Measurements from ENCODE around the gene CDCP1. TPM values are rescaled to one million over a fixed set of nuclear protein-coding genes. Genes with fewer than 3 reads are reported as not detected.

The CDCP1 gene
- total and polyA plus RNA-seq, 2 experiments from 2014 or later = 5.4 to 8.8 TPM

DNA sequence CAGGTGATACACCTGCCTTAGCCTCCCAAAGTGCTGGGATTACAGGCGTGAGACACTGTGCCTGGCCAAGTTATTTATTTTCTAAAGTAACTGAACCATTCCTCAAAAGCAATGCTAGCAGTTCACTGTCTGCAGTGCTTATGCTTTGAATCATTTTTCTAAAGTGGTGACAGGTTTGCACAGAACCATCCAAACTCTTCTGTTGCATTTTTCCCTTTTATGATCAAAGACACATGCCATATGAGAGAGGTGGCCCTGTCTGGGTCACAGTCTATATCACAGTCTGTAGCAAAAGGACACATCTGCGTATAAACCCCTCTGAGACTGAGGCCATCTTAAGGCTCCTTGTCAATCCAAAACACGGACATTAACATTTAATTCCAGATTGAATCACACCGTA lies 17.2 kb downstream of the CDCP1 start:
- in situ Hi-C loops (cut with MboI) = no loop called here
- Histone ChIP-seq H3K4me2 (ENCODE audit: unreplicated experiment) (no peak overlapping the region), H3K9me3 (ENCODE audit: low read depth) (no peaks in the 10 kb centered on the region), H3K9ac (no peak overlapping the region), H3K4me3 (no peak overlapping the region), H3K9me2 (ENCODE audit: insufficient read depth) (no peaks in the 10 kb centered on the region), H3K27me3 (replicated peaks; ENCODE audit: insufficient read depth) (no peaks in the 10 kb centered on the region), H2AFZ (no peak overlapping the region; the same call in 1 of the 2 replicates), H4K20me1 (ENCODE audit: insufficient read depth) (no peaks in the 10 kb centered on the region), H3F3A (ENCODE audit: insufficient read depth) (peaks cover 26% of the 10 kb centered on the region), H3K36me3 (ENCODE audit: low read depth) (no peaks in the 10 kb centered on the region), H3K4me1 (ENCODE audit: insufficient read depth) (peaks cover 28% of the 10 kb centered on the region), H3K79me2 (ENCODE audit: insufficient read depth) (peaks cover 4% of the 10 kb centered on the region; the same call in 1 of the 2 replicates), H3K27ac (no peak overlapping the region)
- no peak for DNase-seq
- WGBS, 2 experiments (ENCODE audit: low coverage in 1 of 2, low lambda C conversion rate in 2 of 2, missing lambda C conversion rate in 2 of 2) = 58 to 62% methylated on average over 4 of the region's 4 CpGs
- TF ChIP-seq EZH2 (IDR thresholded peaks at IDR 0.05; ENCODE audit: insufficient read depth, poor library complexity, severe bottlenecking) (no peak), EZH2phosphoT487 (IDR thresholded peaks at IDR 0.05; ENCODE audit: insufficient read depth, low read depth) (no peak)

DNA sequence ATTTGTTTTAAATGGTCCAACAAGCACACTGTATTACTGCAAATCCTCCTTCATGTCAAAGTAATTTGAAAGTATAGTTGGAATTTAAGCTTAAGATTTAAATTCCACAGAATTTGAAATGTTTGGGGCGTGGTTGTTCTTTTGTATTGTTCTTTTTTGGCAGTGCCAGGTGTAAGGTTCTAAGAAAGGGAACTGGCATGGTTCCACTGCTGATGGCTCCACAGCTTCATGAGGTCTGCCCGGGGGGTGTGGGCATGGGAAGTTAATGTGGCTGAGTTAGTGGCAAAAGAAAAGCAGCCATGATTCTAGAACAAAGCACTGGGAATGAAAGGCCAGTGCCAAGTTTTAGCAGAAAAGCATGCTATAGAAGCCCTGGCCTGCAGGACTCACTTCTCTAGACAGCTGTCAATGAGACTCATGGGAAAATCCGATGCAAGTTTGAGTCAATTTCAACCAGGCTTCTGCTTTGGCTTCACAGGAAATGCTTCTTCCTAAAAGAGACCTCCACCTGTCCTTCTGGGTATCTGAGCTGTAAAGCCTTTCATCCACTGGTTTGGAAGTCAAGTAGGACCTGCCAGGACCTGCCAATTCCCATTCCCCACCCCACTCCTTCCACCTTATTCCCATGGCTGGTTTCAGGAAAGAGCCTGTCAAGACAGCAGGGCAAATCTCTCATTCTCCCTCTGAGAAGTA lies 18.9 kb downstream of the CDCP1 start:
- Histone ChIP-seq H3K4me2 (ENCODE audit: unreplicated experiment) (no peak overlapping the region), H4K20me1 (ENCODE audit: insufficient read depth) (no peaks in the 10 kb centered on the region), H3F3A (ENCODE audit: insufficient read depth) (peaks cover 43% of the 10 kb centered on the region), H3K9me3 (ENCODE audit: low read depth) (no peaks in the 10 kb centered on the region), H3K36me3 (ENCODE audit: low read depth) (no peaks in the 10 kb centered on the region), H3K27me3 (replicated peaks; ENCODE audit: insufficient read depth) (no peaks in the 10 kb centered on the region), H2AFZ (no peak overlapping the region), H3K9ac (no peak overlapping the region), H3K4me3 (no peak overlapping the region), H3K4me1 (ENCODE audit: insufficient read depth) (peaks cover 42% of the 10 kb centered on the region), H3K27ac (no peak overlapping the region), H3K9me2 (ENCODE audit: insufficient read depth) (no peaks in the 10 kb centered on the region), H3K79me2 (ENCODE audit: insufficient read depth) (peaks cover 4% of the 10 kb centered on the region; the same call in 1 of the 2 replicates)
- DNase-seq = no peak
- TF ChIP-seq EZH2phosphoT487 (IDR thresholded peaks at IDR 0.05; ENCODE audit: insufficient read depth, low read depth) = no peak
- no peak for TF ChIP-seq EZH2 (IDR thresholded peaks at IDR 0.05; ENCODE audit: insufficient read depth, poor library complexity, severe bottlenecking)
- in situ Hi-C loops (cut with MboI) = no loop called here
- 98 to 100% methylated on average over 3 of the region's 3 CpGs for WGBS, 2 experiments (ENCODE audit: low coverage in 1 of 2, low lambda C conversion rate in 2 of 2, missing lambda C conversion rate in 2 of 2)

DNA sequence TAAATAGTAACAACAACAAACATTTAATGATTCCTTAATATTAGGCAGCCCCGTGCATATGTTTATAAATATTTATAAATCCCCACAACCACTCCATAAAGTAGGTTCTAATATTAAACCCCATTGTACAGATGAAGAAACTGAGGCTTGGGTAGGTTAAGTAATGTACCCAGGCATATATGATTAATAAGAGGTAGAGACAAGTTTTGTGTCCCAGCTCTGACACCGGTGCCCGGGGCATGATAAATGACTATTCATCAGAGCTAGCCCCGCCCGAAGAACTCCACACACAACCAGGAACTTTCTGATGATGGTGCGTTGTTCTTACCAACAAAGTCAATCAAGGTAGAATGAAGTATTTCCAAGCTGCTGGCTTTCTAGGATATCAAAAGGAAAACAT lies 19.4 kb downstream of the CDCP1 start:
- Histone ChIP-seq H3K79me2 (ENCODE audit: insufficient read depth) (peaks cover 4% of the 10 kb centered on the region; the same call in 1 of the 2 replicates), H3K9me2 (ENCODE audit: insufficient read depth) (no peaks in the 10 kb centered on the region), H3K4me1 (ENCODE audit: insufficient read depth) (peaks cover 42% of the 10 kb centered on the region), H4K20me1 (ENCODE audit: insufficient read depth) (no peaks in the 10 kb centered on the region), H3K9ac (no peak overlapping the region), H2AFZ (no peak overlapping the region), H3K9me3 (ENCODE audit: low read depth) (no peaks in the 10 kb centered on the region), H3K27me3 (replicated peaks; ENCODE audit: insufficient read depth) (no peaks in the 10 kb centered on the region), H3K36me3 (ENCODE audit: low read depth) (no peaks in the 10 kb centered on the region), H3K4me3 (no peak overlapping the region), H3K4me2 (ENCODE audit: unreplicated experiment) (no peak overlapping the region), H3F3A (ENCODE audit: insufficient read depth) (peaks cover 42% of the 10 kb centered on the region), H3K27ac (no peak overlapping the region)
- DNase-seq = no peak
- TF ChIP-seq EZH2phosphoT487 (IDR thresholded peaks at IDR 0.05; ENCODE audit: insufficient read depth, low read depth) (no peak), EZH2 (IDR thresholded peaks at IDR 0.05; ENCODE audit: insufficient read depth, poor library complexity, severe bottlenecking) (no peak)
- in situ Hi-C loops (cut with MboI) = no loop called here
- 96 to 99% methylated on average over 6 of the region's 6 CpGs for WGBS, 2 experiments (ENCODE audit: low coverage in 1 of 2, low lambda C conversion rate in 2 of 2, missing lambda C conversion rate in 2 of 2)

DNA sequence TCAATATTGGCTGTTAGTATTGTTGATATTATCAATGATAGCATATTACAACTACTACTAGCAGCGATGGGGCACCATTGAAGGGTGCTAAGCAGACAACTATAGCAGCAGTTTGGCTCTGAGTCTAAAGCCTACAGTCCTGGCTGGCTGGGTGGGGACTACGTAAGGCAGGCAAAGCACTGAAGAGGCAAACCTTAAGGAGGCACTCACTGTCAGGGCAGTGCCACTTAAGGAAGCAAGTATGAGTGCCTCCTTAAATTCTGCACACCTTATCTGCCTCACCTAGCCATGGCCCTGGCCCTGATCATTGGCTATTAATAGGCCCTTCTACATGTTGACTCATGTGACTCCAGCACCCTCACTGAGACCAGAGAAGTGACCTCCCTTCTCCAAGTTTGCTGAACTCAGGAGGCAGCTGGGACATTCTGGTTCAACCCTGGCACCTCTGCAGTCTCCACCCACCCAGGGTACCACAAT lies 20.6 kb downstream of the CDCP1 start:
- H3K27ac ChIP-seq = no peak overlapping the region
- no peaks in the 10 kb centered on the region for H4K20me1 ChIP-seq (ENCODE audit: insufficient read depth)
- WGBS, 2 experiments (ENCODE audit: low coverage in 1 of 2, low lambda C conversion rate in 2 of 2, missing lambda C conversion rate in 2 of 2) = 96% methylated on average over 2 of the region's 2 CpGs
- no peaks in the 10 kb centered on the region for H3K36me3 ChIP-seq (ENCODE audit: low read depth)
- DNase-seq = no peak
- H3K79me2 ChIP-seq (ENCODE audit: insufficient read depth) = peaks cover 4% of the 10 kb centered on the region; the same call in 1 of the 2 replicates
- H3K4me1 ChIP-seq (ENCODE audit: insufficient read depth) = peaks cover 43% of the 10 kb centered on the region
- TF ChIP-seq EZH2 (IDR thresholded peaks at IDR 0.05; ENCODE audit: insufficient read depth, poor library complexity, severe bottlenecking) = no peak
- no peak for TF ChIP-seq EZH2phosphoT487 (IDR thresholded peaks at IDR 0.05; ENCODE audit: insufficient read depth, low read depth)
- H3K9ac ChIP-seq = no peak overlapping the region
- H2AFZ ChIP-seq = no peak overlapping the region
- no peaks in the 10 kb centered on the region for H3K27me3 ChIP-seq (replicated peaks; ENCODE audit: insufficient read depth)
- H3K4me3 ChIP-seq = no peak overlapping the region
- H3F3A ChIP-seq (ENCODE audit: insufficient read depth) = peaks cover 46% of the 10 kb centered on the region
- in situ Hi-C loops (cut with MboI) = no loop called here
- H3K9me3 ChIP-seq (ENCODE audit: low read depth) = no peaks in the 10 kb centered on the region
- H3K9me2 ChIP-seq (ENCODE audit: insufficient read depth) = no peaks in the 10 kb centered on the region
- H3K4me2 ChIP-seq (ENCODE audit: unreplicated experiment) = no peak overlapping the region

Data from GM23248 (cell line).